Omental fat pad (tissue), 4 donors: Measurements from ENCODE around the gene RNASEH2A. TPM values are rescaled to one million over a fixed set of nuclear protein-coding genes. Genes with fewer than 3 reads are reported as not detected.

ENCODE experiments used
- ATAC-seq: fragments of 150-250 bp; one replicate; pipeline ENCODE4 v1.9.1; 2016; ENCODE audit warnings: mild to moderate bottlenecking, moderate library complexity; ENCODE audit not compliant: low FRiP score
- DNase-seq: peaks from one replicate; pipeline ENCODE4 v3.0.0-alpha.2; 2019; ENCODE audit warnings: low spot score
- total RNA-seq, 4 donors: library from RNA; depleted of rRNA; stranded (reverse); fragments of >200 nt; gene quantifications; one replicate each; pipeline ENCODE4 v1.1.0, GENCODE V29; 2016
- TF ChIP-seq, protein P1 (sequence below), 3 donors: fragments of 450-650 bp; IDR thresholded peaks; one replicate each; pipeline ENCODE4 v1.5.1; 2016 to 2017; ENCODE audit warnings: antibody characterized with exemption in 3 of 3, mild to moderate bottlenecking in 3 of 3, moderate library complexity in 2 of 3

Gene RNASEH2A
- total RNA-seq, 4 donors from 2014 or later = 2.8 to 10.4 (median 5.9) TPM

DNA sequence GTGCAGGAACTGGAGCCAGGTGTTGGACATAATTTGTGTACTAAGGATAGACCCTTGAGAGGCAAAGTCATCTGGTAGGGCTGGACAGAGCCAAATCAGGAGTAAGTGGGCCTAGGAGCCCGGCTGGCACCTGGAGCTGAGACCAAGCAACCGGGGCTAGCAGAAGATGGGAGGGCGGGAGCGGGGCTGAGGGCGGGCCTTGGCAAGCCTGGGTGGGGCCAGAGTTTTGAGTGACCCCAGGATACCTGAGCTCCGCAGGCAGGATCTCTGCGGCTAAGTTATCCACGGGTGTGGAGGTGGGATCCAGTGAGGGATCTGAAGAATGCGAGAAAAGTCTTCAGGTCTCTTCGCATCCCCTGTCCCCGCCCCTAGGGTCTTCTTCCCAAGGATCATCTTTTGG, 39.2 kb upstream of the RNASEH2A start:
- DNase-seq = no peak
- TF ChIP-seq, protein P1, sequence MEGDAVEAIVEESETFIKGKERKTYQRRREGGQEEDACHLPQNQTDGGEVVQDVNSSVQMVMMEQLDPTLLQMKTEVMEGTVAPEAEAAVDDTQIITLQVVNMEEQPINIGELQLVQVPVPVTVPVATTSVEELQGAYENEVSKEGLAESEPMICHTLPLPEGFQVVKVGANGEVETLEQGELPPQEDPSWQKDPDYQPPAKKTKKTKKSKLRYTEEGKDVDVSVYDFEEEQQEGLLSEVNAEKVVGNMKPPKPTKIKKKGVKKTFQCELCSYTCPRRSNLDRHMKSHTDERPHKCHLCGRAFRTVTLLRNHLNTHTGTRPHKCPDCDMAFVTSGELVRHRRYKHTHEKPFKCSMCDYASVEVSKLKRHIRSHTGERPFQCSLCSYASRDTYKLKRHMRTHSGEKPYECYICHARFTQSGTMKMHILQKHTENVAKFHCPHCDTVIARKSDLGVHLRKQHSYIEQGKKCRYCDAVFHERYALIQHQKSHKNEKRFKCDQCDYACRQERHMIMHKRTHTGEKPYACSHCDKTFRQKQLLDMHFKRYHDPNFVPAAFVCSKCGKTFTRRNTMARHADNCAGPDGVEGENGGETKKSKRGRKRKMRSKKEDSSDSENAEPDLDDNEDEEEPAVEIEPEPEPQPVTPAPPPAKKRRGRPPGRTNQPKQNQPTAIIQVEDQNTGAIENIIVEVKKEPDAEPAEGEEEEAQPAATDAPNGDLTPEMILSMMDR (IDR thresholded peaks at IDR 0.05) = no peak
- no peak for ATAC-seq

DNA sequence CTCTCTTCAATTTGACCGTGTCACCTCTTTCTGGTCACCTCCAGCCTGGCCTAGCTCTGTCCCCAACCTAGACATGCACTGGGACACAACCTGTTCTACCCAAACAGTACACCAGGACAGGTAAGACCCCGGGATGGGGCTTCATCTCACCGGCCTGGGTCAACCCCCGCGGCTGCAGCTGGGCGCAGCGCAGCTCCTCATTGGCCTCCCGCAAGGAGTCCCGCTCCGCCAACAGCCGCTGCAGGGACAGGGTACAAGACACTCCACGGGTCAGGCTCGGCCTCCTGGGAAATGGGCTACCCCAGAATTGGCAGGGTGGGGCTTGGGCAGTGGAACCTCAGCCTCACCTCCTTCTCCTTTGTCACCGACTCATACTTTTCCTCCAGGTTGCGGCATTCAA, 38.7 kb upstream of the RNASEH2A start:
- DNase-seq (no peak), ATAC-seq (no peak)
- TF ChIP-seq, protein P1 (IDR thresholded peaks at IDR 0.05) = no peak

DNA sequence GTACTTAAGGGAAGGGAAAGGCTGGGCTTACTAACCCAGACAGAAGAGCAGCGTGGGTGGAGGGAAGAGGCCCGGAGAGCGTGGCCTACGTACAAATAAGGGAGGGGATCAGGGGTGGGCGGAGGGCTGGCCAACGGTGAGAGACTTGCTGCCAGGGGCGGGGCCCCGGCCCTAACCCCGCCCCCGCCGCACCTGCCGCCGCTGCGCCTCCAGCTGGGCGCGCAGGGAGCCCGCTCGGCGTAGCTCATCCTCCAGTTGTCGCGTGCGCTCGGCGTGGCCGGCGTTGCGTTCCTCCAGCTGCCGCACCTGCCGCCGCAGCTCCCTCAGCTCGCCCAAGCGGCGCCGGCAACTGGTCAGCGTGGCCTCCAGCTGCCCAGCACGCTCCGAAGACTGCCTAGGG, 36.7 kb upstream of the RNASEH2A start:
- TF ChIP-seq, protein P1 (IDR thresholded peaks at IDR 0.05) = no peak
- DNase-seq (no peak), ATAC-seq (peak; percentile 63)

DNA sequence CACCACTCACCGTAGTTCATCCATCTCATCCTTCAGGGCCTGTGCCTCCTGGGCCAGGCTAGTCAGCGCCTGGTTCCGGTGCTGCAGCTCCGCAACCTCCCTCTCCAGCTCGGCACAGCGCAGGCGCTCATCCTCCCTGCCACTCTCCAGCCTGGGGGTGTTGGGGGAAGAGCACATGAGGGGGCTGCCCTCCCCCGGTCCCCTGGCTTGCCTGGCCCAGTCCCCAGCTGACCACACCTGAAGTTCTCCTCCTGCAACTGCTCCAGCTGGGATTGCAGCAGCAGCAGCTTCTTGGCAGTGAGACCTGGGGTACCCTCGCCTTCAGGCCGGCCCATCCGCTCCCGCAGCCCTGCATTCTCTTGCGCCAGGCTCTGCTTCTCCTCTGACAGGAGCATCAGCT, 35.5 kb upstream of the RNASEH2A start:
- TF ChIP-seq, protein P1 (IDR thresholded peaks at IDR 0.05) = no peak
- ATAC-seq = no peak
- DNase-seq = no peak

DNA sequence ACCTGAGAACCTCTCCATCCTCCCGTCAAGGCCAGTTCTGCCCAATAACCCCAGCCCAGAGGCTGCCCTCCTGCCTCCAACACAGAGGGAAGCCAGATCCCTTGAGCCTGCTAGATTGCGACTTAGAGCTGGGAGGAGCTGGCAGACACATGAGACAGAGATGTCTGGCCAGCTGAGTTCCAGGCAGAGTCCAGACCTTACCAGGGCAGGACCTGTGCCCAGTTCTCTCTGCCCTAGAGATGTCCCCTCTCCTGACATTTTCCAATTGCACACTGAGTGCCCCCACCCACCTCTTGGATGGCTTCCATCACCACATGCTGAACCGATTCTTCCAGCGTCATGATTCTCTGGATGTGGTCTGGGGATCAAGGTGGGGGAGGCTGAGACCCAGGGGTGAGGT, 34.1 kb upstream of the RNASEH2A start:
- ATAC-seq = no peak
- no peak for DNase-seq
- TF ChIP-seq, protein P1 (IDR thresholded peaks at IDR 0.05) = no peak

DNA sequence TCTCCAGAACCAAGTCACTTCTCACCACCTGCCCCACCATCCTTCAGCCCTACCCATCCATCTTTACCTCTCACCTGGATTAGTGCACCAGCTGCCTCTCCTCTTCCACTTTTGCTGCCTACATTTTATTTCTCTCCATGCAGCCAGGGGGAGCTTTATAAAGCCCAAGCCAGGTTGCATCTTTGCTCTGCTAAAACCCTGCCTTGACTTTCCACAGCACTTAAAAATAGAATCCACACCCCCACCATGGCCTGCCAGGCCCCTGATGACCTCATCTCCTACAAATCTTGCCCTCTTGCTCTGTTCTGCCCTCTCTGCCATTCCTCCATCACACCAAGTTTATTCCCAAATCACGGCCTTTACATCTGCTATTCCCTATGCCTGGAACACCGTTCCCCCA, 32.8 kb upstream of the RNASEH2A start:
- TF ChIP-seq, protein P1 (IDR thresholded peaks at IDR 0.05) = no peak
- no peak for DNase-seq
- no peak for ATAC-seq

DNA sequence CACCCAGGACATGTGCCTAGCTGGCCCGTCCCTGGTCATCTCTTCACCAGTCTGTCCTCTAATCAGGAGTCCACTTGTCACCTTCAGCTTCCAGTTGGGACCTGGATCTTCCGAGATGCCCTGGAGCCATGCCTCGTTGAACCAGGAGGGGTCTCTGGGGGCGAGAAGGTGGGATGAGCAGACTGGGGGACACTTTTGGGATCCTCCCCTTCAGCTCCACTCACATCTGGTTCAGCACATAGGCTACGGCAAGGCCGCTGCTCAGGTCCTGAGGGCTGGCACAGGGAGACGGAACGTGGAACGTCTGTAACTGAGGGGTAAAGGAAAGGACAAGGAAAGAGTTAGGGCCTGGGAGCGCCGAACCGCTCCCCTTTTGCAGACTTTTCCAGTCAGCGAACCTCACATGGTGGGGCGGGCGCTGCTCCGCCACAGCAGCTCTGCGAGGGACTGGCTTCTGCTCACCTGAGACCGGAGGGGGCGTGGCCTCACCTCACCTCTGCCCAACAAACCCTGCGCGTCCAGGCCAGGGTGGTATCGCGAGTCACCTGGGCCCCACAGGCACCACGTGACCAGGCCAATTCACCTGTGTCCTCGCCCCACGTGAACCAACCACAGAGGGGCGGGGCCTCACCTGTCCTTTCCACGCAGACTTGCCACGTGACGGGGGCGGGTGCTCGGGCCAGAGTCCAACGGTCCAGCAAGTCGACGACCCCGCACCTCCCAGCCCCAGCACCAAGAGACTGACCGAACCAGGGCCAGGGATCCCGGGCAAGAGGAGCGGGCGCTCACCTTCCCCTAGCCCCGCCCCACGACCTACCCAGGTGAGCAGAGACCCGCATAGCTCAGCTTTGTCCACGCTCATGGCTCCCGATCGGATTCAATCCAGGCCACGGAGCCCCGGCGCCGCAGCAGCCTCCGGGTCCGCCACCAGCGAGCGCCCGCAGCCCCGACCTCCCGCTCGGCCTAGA, 31.5 kb upstream of the RNASEH2A start, which contains the start of gene HOOK2:
Gene HOOK2 (minus strand): TSS at position 965 of the 968 bp plus-strand sequence. CDS start 103 bp downstream, at position 862.
- DNase-seq (no peak), ATAC-seq (peak; percentile 5)
- TF ChIP-seq, protein P1 (IDR thresholded peaks at IDR 0.05) = no peak
